ENCODE measurements around the gene CORO2B.

DNA sequence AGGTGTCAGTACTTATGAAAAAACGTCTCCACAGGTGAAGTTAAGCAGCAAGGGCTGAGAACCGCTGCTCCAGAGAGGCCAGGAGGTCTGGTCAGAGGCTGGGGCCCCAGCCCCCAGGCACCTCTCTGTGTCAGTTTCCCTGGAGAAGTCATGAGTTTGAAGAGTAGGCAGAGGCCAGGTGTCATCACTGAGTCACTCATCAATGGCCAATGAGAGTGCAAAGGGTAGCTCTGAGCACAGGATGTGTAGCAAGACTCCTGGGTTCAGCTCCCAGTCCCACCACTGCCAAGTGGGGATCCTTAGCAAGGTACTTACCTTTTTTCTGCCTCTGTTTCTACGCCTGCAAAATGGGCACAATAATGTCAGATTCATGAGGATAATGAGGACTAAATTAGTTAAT, 47.9 kb downstream of the CORO2B start:
- TF ChIP-seq, protein P1, sequence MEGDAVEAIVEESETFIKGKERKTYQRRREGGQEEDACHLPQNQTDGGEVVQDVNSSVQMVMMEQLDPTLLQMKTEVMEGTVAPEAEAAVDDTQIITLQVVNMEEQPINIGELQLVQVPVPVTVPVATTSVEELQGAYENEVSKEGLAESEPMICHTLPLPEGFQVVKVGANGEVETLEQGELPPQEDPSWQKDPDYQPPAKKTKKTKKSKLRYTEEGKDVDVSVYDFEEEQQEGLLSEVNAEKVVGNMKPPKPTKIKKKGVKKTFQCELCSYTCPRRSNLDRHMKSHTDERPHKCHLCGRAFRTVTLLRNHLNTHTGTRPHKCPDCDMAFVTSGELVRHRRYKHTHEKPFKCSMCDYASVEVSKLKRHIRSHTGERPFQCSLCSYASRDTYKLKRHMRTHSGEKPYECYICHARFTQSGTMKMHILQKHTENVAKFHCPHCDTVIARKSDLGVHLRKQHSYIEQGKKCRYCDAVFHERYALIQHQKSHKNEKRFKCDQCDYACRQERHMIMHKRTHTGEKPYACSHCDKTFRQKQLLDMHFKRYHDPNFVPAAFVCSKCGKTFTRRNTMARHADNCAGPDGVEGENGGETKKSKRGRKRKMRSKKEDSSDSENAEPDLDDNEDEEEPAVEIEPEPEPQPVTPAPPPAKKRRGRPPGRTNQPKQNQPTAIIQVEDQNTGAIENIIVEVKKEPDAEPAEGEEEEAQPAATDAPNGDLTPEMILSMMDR (conservative IDR thresholded peaks at IDR 0.05; ENCODE audit: low read depth, low read length): no peak
- TF ChIP-seq POLR2A (IDR thresholded peaks at IDR 0.05; ENCODE audit: low read depth, low read length) (no peak), CHD1 (IDR thresholded peaks at IDR 0.05; ENCODE audit: low read depth, low read length) (no peak), RAD21 (IDR thresholded peaks at IDR 0.05; ENCODE audit: low read length) (no peak), RFX5 (IDR thresholded peaks at IDR 0.05; ENCODE audit: low read depth, low read length) (no peak), BHLHE40 (IDR thresholded peaks at IDR 0.05; ENCODE audit: low read depth, low read length) (no peak), MXI1 (IDR thresholded peaks at IDR 0.05; ENCODE audit: borderline replicate concordance, low read depth, low read length) (no peak), CEBPB (IDR thresholded peaks at IDR 0.05; ENCODE audit: low read depth, low read length) (peak; percentile 53; the same call in 1 of the 2 replicates), MAFK (IDR thresholded peaks at IDR 0.05; ENCODE audit: low read depth, low read length) (no peak), FOS (IDR thresholded peaks at IDR 0.05; ENCODE audit: low read depth, low read length) (no peak), NFE2L2 (IDR thresholded peaks at IDR 0.05; ENCODE audit: low read depth, low read length) (no peak)
- TF ChIP-seq, protein P2, sequence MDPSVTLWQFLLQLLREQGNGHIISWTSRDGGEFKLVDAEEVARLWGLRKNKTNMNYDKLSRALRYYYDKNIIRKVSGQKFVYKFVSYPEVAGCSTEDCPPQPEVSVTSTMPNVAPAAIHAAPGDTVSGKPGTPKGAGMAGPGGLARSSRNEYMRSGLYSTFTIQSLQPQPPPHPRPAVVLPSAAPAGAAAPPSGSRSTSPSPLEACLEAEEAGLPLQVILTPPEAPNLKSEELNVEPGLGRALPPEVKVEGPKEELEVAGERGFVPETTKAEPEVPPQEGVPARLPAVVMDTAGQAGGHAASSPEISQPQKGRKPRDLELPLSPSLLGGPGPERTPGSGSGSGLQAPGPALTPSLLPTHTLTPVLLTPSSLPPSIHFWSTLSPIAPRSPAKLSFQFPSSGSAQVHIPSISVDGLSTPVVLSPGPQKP (IDR thresholded peaks at IDR 0.05; ENCODE audit: borderline replicate concordance, low read depth, low read length): no peak
- TF ChIP-seq, protein P3, sequence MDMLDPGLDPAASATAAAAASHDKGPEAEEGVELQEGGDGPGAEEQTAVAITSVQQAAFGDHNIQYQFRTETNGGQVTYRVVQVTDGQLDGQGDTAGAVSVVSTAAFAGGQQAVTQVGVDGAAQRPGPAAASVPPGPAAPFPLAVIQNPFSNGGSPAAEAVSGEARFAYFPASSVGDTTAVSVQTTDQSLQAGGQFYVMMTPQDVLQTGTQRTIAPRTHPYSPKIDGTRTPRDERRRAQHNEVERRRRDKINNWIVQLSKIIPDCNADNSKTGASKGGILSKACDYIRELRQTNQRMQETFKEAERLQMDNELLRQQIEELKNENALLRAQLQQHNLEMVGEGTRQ (IDR thresholded peaks at IDR 0.05; ENCODE audit: low read depth, low read length): no peak
